Measurements from ENCODE around the gene RPL22L1. TPM values are rescaled to one million over a fixed set of nuclear protein-coding genes. Genes with fewer than 3 reads are reported as not detected.
"Not testable (repeated sequence)": the region's sequence is repeated elsewhere in the genome, so short reads cannot be mapped to it uniquely, and the experiment has no call there.

Gene RPL22L1
- total and polyA plus RNA-seq, 2 experiments from 2014 or later: 33.2 to 49.2 TPM

DNA sequence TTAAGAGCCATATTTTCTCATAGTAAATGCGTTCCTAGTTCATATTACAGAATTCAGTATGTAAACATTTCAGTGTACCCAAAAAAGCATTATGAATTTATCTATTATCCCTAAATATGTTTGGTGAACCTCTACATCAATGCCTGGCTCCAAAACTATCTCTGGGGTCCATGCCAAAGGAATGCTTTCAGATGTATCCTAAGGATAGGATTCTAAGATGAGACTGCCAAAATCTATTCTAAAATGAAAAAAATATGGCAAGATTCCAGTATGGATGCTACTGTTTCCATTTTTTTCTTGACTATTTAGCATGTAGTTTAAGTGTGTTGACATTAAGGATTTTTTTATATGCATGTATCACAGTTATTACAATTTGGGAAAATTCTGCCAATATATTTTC, 19.6 kb upstream of the RPL22L1 start:
- H3K27ac ChIP-seq: no peak overlapping the region
- no peaks in the 10 kb centered on the region for H3K36me3 ChIP-seq
- DNase-seq (ENCODE audit: low read depth in 1 of 2, low spot score in 1 of 2): no peak
- H3K27me3 ChIP-seq: no peaks in the 10 kb centered on the region
- no peaks in the 10 kb centered on the region for H3K4me1 ChIP-seq (ENCODE audit: low read depth)
- H3K9me3 ChIP-seq (ENCODE audit: low read depth): no peaks in the 10 kb centered on the region
- TF ChIP-seq, protein P1, sequence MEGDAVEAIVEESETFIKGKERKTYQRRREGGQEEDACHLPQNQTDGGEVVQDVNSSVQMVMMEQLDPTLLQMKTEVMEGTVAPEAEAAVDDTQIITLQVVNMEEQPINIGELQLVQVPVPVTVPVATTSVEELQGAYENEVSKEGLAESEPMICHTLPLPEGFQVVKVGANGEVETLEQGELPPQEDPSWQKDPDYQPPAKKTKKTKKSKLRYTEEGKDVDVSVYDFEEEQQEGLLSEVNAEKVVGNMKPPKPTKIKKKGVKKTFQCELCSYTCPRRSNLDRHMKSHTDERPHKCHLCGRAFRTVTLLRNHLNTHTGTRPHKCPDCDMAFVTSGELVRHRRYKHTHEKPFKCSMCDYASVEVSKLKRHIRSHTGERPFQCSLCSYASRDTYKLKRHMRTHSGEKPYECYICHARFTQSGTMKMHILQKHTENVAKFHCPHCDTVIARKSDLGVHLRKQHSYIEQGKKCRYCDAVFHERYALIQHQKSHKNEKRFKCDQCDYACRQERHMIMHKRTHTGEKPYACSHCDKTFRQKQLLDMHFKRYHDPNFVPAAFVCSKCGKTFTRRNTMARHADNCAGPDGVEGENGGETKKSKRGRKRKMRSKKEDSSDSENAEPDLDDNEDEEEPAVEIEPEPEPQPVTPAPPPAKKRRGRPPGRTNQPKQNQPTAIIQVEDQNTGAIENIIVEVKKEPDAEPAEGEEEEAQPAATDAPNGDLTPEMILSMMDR (IDR thresholded peaks at IDR 0.05; ENCODE audit: low read depth, low read length): no peak
- H3K4me3 ChIP-seq: no peak overlapping the region

DNA sequence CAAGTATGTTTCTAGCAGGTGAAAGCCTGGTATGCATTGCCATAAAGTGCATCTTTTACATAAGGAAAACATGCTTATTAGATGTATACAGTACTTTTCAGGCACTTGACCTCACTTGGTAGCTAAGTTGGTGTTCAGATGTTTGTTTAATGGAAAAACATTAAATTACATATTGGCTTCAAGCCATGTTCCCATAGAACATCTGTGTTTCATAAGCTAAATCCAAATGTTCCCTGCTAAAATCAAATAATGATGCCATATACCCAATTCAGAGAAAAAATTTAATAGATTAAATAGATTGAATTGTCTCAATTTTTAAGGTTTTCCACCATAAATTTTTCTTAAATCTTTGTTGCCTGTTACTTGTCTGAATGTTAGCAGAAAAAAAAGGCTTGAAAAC, 19.1 kb upstream of the RPL22L1 start:
- no peaks in the 10 kb centered on the region for H3K9me3 ChIP-seq (ENCODE audit: low read depth)
- DNase-seq (ENCODE audit: low read depth in 1 of 2, low spot score in 1 of 2): no peak
- no peak overlapping the region for H3K4me3 ChIP-seq
- H3K36me3 ChIP-seq: no peaks in the 10 kb centered on the region
- no peak overlapping the region for H3K27ac ChIP-seq
- no peaks in the 10 kb centered on the region for H3K27me3 ChIP-seq
- TF ChIP-seq, protein P1 (IDR thresholded peaks at IDR 0.05; ENCODE audit: low read depth, low read length): no peak
- H3K4me1 ChIP-seq (ENCODE audit: low read depth): no peaks in the 10 kb centered on the region

- not testable (repeated sequence) for DNase-seq (ENCODE audit: low read depth in 1 of 2, low spot score in 1 of 2); H3K4me1 ChIP-seq (ENCODE audit: low read depth); H3K4me3 ChIP-seq; H3K36me3 ChIP-seq; H3K27me3 ChIP-seq; H3K27ac ChIP-seq; H3K9me3 ChIP-seq (ENCODE audit: low read depth)
Observed at GRCh38 chr3:170884109-170884930, 14.3 kb upstream of the RPL22L1 start.

DNA sequence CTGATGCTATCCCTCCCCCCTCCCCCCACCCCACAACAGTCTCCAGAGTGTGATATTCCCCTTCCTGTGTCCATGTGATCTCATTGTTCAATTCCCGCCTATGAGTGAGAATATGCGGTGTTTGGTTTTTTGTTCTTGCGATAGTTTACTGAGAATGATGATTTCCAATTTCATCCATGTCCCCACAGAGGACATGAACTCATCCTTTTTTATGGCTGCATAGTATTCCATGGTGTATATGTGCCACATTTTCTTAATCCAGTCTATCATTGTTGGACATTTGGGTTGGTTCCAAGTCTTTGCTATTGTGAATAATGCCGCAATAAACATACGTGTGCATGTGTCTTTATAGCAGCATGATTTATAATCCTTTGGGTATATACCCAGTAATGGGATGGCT, 8.7 kb upstream of the RPL22L1 start:
- DNase-seq (ENCODE audit: low read depth in 1 of 2, low spot score in 1 of 2); H3K4me3 ChIP-seq; H3K4me1 ChIP-seq (ENCODE audit: low read depth); H3K36me3 ChIP-seq; H3K27me3 ChIP-seq; H3K9me3 ChIP-seq (ENCODE audit: low read depth); H3K27ac ChIP-seq: not testable (repeated sequence)

DNA sequence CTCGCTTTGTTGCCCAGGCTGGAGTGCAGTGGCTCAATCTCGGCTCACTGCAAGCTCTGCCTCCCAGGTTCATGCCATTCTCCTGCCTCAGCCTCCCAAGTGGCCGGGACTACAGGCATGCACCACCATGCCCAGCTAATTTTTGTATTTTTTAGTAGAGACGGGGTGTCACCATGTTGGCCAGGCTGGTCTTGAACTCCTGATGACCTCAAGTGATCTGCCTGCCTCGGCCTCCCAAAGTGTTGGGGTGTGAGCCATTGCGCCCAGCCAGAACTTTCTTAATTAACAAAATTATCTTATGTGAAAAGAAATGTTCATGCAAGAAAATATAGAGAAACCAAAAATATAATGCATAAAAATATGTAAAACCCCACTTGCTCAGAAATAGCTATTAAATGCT, 7.3 kb upstream of the RPL22L1 start:
- not testable (repeated sequence) for H3K4me3 ChIP-seq; H3K27me3 ChIP-seq; DNase-seq (ENCODE audit: low read depth in 1 of 2, low spot score in 1 of 2); H3K36me3 ChIP-seq; H3K4me1 ChIP-seq (ENCODE audit: low read depth); H3K9me3 ChIP-seq (ENCODE audit: low read depth); H3K27ac ChIP-seq

GRCh38 chr3:170876537-170876936, 6.5 kb upstream of the RPL22L1 start:
- H3K9me3 ChIP-seq (ENCODE audit: low read depth): no peaks in the 10 kb centered on the region
- TF ChIP-seq, protein P1 (IDR thresholded peaks at IDR 0.05; ENCODE audit: low read depth, low read length): no peak
- H3K27me3 ChIP-seq: no peaks in the 10 kb centered on the region
- H3K4me3 ChIP-seq: no peak overlapping the region
- no peaks in the 10 kb centered on the region for H3K4me1 ChIP-seq (ENCODE audit: low read depth)
- no peaks in the 10 kb centered on the region for H3K36me3 ChIP-seq
- H3K27ac ChIP-seq: no peak overlapping the region
- no peak for DNase-seq (ENCODE audit: low read depth in 1 of 2, low spot score in 1 of 2)

DNA sequence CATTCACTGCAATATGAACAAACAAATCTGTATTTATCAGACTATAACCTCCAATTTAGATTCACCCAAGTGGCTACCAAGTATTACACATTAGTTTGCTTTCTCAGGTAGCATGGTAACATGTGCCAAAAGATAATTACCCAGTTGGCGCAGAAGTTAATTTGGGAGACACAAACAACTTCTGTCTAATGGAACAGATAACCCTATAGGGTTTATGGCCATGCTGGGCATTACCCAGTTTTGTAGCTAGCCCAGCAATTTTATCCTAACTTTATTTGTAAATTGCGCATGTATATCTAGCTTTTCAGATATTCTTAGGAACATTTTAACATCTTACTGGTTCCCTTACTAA, 780 bp downstream of the RPL22L1 start:
- TF ChIP-seq, protein P1 (IDR thresholded peaks at IDR 0.05; ENCODE audit: low read depth, low read length): no peak
- peak overlapping the region; percentile 93 for H3K27ac ChIP-seq

More for the DNA sequence above, 780 bp downstream of the RPL22L1 start:
- DNase-seq (ENCODE audit: low read depth in 1 of 2, low spot score in 1 of 2): peak in 1 of 2 donors; percentile 9
- Histone ChIP-seq H3K36me3 (peaks cover 26% of the 10 kb centered on the region), H3K4me3 (peak overlapping the region; percentile 52), H3K4me1 (ENCODE audit: low read depth) (peaks cover 8% of the 10 kb centered on the region), H3K27me3 (no peaks in the 10 kb centered on the region), H3K9me3 (ENCODE audit: low read depth) (no peaks in the 10 kb centered on the region)
